ENCODE data around the gene MSANTD4.
"Not testable (repeated sequence)": the region's sequence is repeated elsewhere in the genome, so short reads cannot be mapped to it uniquely, and the experiment has no call there.

MSANTD4 gene

DNA sequence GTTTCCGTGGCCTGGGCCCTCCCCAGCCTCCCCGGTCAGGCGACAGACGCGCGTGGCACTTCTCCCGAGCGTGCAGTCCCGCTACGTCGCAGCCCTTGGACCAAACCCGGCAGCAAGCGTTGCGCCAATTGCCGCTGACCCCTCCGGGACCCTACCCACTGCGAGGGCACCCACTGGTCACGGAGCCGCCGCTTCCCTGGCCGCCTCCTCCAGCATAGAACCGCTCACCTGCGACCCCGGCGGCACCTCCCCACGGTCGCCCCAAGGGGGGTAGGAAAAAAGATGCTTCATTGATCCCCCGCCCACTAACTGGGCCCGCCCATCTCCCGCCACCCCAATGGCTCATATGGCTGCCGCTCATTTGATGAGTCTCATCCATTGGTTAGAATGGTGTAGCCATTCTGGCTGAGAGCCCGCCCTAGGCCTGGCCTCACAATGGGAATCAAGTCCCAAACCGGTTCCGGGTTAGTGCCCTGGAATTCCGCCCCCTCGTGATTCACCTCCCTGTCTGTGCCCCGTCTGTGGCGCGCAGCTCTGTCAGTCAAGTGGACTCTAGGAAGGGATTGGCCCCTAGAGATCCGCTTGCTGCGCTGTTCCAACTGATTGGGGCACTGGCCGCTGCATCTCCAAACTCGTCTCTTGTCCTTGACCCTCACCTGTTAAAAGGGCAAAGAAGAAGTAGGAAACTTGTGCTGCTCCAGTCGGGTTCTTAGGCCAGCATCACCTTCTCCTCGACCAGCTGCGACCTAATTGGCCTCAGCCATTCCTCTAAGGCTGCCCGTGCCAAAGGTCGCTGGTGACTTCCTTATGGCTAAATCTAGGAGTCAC lies at the start of gene MSANTD4:
TSS of gene MSANTD4 (minus strand) at position 274 of the 828 bp plus-strand sequence. CDS start 11,323 bp downstream, outside the sequence.
- DNase-seq: peak; percentile 99

DNA sequence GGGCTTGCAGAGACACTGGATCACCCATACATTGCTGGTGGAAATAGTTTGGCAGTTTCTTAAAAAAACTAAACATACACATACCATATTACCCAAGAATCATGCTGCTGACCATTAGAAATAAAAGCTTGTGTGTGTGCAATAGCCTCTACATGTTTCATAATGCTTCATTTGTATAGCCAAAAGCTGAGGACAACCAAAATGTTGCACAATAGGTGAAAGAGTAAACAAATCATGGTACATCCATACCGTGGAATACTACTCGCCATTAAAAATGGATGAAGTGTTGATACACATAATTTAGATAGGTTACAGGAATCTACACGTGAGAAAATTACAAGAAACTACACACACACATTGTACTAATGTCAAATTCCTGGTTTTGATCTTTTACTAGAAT lies 48.6 kb upstream of the MSANTD4 start:
- DNase-seq: no peak

DNA sequence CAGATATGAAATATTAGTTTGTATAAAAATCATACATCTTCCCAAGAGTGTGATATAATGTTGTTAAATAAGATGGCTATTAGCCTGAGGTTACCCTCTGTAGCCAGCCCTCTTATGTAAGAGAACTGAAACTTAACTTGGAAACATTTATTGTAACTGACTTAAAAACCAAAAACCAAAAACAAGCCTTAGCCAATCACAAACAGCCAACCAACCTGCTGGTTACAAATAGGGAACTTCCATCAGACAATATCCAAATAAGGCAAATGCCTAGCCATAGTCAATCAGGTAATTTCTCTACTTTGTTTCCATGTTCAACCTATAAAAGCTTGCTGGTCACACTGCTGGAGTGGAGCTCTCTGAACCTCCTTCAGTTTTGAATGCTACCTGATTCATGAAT lies 41.0 kb upstream of the MSANTD4 start:
- no peak for DNase-seq

DNA sequence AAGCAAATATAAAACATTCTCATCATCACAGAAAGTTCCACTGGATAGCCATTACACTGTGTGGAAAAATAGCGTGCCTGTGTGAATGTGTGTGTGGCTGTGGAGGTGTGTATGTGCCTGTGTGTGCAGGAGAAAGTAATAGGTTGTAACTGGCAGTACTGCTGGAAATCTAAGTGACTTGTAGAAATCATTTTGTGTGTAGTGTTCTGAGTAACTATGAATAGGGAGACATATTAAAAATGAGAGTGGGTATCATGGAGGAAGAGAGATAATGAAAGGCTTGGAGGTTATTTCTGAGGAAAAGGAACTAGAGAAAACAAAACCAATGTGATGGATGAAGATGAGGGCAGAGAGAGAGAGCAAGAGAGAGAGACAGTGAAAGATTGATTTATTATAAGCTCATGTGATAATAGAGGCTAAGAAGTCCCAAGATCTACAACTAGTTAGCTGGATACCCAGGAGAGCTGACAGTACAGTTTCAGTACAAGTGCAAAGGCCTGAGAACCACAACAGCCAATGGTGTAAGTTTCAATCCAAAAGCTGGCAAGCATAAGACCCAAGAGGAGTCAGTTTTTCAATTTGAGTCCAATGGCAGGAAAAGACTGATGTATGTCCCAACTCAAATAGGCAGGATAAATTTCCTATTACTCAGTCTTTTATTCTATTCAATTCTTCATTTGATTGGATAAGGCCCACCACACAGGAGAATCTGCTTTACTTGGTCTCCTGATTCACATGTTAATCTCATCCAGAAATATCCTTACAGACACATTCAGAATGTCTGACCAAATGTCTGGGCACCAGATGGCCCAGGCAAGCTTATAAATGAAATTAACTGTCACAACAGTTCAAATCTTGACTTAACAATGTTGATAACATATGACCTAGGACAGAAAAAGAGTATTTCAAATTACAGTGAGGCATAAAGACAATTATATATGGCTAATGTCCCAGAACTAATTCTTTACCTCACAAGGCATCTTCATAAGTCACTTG lies 40.2 kb upstream of the MSANTD4 start:
- no peak for DNase-seq

DNA sequence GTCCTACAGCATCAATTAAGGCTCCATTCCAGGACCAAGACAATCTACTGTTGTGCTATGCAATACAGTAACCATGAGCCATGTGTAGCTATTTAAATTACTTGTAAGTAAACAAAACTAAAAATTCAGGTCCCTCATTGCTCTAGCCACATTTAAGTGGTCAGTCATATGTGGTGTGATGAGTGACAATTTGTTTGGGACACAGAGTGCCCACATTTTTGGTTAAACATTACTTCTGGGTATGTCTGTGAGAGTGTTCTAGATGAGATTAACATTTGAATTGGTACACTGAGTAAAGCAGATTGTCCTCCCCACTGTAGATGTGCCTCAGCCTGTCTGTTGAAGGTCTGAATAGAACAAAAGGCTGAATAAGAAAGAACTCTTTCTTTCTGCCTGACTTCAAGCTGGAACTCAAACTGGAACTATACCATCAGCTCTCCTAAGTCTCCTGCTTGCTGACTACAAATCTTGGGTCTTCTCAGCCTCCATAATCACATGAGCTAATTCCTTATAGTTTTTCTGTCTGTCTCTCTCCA lies 39.3 kb upstream of the MSANTD4 start:
- no peak for DNase-seq

DNA sequence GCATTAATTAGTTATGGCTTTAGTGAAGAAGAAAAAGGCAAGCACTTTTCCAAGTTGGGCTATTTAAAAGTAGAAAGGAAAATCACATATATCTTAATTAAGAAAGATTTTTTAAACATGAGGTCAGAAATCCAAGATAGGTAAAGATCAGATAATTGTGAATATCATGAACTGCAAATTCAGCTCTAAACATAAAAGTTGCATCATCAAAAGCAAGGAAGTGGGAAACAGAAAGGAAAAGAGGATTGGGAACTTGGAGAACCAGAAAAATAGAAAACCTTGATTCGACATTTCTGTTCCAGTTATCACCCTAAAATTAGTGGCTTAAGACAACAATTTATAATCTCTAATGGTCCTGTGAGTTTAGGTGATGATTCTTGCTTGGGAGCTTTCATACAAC lies 37.6 kb upstream of the MSANTD4 start:
- no peak for DNase-seq

DNA sequence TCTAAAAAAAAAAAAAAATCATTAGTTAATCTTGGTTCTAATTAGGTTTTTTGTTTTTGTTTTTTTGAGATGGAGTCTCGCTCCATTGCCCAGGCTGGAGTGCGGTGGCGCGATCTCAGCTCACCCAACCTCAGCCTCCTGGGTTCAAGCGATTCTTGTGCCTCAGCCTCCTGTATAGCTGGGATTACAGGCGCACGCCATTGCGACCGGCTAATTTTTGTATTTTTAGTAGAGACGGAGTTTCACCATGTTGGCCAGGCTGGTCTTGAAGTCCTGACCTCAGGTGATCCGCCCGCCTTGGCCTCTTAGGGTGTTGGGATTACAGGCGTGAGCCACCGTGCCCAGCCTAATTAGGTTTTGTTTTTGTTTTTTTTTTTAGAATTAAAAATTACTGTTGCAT lies 36.3 kb upstream of the MSANTD4 start:
- not testable (repeated sequence) for DNase-seq

DNA sequence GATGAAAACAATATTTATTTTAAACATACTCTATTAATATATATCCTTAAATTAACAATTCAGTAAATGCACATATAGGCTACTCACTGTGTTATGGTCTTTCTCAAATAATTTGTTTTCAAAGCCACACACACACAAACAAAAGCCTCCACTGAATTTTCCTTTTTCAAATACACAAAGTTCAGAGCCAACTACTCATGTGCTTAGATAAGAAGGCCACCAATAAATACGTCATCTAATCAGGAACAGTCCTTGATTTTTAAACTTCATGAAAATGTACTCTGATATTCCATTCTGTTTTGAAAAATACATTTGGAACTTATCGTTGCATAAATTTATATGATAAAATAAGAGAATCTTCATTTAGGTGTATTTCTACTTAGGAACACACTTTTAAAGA lies 29.1 kb upstream of the MSANTD4 start:
- no peak for DNase-seq

DNA sequence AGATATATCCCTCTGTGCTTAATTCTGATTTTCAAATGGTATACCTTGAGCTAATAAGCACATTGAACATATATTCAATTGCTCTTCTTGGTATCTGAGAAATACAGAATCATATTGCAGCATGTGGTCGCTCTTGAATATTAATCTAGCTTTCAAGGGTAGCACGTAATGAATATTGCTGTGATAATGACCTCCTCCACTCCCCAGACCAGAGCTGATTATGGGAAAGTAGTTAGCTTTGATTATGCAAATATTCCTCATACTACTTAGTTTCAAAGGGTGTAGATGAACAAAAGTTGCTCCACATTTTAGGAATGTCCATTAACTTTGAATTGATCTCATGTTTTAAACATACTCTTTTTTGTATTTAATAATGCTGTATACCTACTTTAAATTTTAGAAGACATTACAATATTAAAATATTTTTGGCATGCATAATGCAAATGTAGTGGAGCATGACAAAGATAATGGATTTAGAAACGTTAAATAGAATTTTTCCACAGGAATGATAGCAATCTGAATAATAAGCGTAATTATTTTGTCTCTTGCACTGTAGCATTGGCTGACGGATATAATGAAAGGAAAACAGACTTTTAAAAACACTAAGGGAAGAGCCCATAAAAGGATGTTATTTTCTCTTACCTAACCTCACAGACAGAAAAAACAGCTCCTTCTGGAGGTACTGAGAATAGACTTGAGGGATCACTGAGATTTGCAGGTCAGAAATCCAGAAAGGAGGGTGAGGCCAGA lies 27.9 kb upstream of the MSANTD4 start:
- DNase-seq: no peak

DNA sequence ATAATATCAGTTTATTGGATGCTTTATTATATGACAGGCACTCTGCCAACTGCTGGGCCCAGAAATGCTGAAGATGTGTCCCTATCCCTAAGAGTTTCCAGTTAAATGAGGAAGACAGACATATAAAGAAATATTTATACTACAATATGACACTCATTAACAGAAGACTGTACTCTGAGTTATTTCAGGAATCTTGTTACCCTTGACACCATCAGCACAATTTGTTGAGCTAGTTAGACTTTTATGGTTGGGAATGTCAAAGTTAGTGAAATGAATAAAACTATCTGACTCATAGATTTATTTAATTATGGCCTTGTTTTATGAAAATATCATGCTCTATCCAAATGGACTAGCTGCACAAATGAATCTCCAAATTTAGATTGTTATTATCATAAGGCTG lies 25.6 kb upstream of the MSANTD4 start:
- DNase-seq: no peak

DNA sequence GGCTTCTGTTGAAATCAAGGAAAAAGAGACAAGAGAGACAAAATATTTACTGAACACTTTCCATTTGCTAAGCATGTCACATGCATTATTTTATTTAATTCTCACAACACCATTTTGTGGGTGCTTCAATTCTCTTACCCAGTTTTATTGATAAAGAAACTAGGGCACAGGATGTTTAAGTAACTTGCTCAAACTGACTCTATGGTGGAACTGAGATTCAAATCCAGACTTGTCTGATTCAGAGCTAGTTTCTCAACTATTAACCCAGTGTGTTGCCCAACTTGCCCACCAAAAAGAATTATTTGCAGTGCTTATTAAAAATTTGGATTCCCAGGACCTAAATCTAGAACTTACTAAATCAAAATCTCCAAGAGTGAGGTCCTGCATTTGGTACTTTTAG lies 21.5 kb upstream of the MSANTD4 start:
- no peak for DNase-seq

DNA sequence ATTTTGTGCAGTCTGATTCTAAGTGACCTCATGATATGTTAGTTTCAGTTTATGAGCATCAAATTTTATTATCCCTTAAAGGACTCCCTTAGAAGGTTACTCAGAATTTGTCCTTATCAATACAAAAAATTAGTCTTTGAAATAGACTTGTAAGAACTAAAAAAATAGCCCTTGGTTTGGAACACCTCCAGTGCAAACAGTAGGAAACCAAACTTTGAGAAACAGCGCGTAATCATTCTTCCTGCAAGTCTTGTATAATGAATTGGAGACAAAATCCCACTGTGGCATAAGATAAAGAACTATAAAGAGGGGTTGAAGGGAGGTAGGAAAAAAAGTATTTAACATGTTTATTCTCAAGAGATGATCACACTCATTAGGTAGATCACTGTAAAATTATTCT lies 10.8 kb upstream of the MSANTD4 start:
- DNase-seq: no peak

DNA sequence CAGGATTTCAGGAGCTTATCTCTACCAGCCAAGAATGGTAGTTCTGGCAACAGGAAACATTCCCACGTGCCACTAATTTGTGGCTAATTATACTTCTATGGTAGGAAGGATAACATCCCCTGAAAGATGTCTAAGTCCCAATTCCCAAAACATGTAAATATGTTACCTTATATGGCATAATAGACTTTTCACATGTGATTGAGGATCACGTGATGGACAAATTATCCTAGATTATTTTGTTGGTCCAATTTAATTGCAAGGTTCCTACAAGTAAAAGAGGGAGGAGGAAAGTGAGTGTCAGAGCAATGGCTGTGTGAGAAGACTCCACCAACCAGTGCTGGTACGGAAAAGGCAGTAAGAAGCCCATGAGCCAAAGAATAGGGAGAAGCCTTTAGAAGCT lies 9.9 kb upstream of the MSANTD4 start:
- DNase-seq: no peak

DNA sequence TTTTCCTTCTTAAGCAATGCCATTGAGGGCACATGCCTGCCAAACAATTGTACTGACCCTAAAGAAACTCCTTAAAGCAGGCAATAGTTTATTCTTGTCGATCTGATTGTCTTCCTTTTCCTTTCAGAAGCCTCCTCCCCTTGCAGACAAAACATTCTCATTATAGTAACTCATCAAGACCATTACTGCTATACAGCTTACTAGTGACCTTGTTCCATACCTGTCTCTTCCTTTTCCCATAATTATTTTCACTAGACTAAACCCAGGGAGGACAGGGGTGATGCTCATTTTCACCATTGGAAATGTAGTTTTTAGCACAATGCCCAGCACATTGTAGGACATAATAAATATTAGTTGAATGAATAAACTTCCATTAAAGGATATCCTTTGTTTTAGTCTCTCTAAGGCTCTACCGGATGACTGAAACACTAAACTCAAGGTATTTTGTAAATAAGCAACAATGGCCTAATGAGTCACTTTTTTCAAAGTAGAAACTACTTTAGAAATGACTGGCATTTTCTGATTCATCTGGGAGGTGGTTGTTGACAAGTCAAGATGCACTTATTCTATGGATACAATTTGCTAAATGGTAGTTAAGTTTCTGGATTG lies 9.3 kb upstream of the MSANTD4 start:
- no peak for DNase-seq

DNA sequence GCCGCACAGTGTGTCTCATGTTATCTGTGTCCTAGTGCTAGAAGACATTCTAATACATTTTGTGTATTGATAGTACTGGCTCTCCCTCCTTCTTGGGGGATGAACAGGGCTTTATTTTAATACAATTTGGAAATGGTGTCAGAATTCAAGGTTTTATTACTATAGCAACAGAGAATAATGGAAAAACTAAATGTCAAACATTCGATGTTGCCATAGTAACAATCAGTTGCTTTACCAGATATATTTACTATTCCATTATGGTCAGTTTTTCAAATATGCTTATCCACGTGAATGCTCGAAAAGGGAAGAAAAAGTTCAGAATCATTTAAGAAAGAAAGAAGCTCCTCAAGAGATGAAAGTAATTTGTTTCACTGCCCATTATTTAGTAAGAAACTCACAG lies 8.6 kb upstream of the MSANTD4 start:
- no peak for DNase-seq

DNA sequence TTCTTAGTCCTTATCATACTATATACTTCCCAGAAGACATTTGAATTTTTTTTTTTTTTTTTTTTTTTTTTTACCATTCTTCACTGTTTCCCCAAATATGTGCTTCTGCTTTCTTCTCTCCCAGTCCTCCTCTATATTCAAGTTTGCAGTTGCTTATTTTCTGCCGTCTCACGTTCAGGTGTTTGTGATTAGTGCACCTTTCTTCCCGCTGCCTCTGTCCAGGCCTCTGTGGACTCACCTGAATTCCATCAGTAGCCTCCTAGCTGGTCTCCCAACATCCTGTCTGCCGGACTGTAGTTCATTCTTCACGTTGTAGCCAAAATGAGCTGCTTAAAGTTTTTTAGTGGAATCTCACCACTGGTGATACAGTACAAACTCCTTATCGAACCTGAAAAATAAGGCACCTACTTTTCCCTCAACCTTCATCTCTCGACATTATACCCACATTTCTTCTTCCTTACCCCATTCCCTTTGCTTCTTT lies 795 bp upstream of the MSANTD4 start:
- no peak for DNase-seq

DNA sequence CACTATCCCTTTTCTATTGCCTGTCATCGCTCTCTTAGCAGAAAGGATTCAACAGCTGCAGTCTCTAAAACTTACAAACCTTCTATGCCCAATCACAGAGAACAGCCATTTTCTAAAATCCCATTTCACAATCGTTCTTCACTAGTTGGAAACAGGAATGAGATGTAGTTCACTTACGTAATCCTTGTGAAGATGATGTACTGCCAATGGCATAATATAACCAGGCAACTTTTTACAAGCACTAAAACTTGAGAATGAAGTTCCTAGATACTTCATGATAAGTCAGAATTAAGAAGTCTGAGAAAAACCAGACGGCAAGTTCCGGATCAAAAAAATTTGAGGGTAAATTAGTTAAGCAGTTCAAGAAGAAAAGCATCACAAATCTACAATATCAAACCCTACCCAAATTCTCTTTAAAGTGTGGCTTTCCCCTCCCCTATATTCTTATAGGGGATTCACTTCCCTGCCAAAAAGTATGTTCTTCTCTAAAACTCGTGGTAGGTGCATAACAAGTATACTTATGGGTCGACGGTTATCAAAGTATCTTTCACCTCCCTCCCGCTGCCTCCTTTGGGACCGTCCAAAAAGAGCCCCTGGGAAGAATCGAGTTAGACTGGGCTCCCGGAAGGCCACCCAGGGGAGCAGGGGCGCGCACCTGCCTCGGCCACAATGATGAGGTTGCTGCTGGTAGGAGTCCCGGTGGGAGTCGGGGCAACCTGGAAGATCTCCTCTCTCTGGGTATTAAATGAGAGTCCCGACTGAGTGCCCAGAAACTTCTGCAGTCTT lies 666 bp downstream of the MSANTD4 start:
- DNase-seq: no peak

DNA sequence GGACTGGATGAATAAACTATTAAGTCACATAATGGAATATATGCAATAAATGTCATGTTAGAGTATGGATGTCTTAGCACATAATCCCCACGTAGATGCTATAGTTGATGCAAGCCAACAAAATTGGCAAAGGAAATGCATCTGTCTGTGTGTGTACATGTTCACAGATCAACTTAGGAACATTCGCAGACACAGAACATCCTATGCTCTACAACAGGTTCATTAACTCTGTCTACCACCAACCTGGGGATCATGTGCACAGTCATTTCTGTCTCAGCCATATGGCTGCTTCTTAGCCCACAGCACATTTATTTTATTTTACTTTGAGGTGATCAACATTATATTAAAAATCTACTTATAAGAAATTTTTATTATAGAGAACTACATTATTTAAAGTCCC lies 4.9 kb downstream of the MSANTD4 start:
- no peak for DNase-seq

DNA sequence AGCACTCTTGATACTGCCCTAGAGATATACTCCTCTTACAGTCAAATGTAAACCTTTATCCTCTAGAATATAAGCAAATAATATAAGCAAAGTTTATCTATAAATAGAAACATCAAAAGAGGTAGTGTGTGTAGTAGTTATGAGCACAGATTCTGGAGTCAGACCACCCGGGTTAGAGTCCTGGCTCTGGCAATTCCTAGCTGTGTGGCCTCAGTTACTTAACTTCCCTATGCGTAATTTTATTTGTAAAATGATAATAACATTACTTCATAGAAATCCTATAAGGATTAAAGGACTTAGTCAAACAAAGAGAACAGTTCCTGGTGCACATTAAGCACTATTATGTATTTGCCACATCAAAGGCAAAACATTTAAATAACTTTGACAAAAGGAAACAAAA lies 7.0 kb downstream of the MSANTD4 start:
- no peak for DNase-seq

DNA sequence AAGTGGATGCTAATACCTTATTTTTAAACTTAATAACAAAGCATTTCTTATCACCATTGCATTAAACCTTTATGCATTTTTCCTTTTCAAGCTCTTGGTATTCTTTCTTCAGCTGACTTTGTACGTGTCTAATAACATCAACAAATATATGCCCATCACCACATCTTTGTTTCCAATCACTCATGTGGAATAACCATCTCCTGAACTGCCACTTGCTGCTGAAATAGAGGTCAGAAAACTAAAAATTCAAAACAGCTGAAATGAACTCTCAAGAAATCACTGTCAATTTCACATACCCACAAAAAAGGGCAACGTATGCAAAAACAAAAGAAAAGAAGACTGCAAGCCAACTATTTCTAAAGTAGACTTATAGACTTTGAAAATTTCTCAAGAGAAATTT lies 7.4 kb downstream of the MSANTD4 start:
- DNase-seq: no peak

DNA sequence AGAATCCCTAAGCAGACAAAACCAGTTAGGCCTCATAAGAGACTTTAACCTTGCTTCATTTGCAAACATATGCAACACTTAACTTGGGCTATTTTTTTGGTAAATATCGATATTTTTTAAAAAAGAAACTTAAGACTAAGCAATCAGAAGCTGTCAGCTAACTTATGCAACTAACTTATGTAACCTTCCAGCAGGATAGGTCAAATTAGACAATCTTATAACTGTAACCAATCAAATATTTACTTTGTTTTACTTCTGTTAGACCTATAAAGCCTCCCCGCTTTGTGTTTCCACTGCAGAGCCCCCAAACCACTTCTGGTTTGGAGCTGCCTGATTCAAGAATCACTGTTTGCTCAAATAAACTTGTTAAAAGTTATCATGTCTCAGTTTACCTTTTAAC lies 8.0 kb downstream of the MSANTD4 start:
- DNase-seq: no peak
